ENCODE results near the gene ACTN1. TPM values are rescaled to one million over a fixed set of nuclear protein-coding genes. Genes with fewer than 3 reads are reported as not detected.

Gene ACTN1
- total RNA-seq, 2 experiments from 2014 or later = 70.6 to 72.2 TPM

- Mint-ChIP-seq H3K36me3 (peaks cover 4% of the 10 kb centered on the region), H3K4me1 (ENCODE audit: low read depth) (peaks cover 80% of the 10 kb centered on the region), H3K9me3 (no peaks in the 10 kb centered on the region), H3K4me3 (no peak overlapping the region), H3K27me3 (no peaks in the 10 kb centered on the region), H3K27ac (no peak overlapping the region)
- CTCF ChIA-PET = no interaction called here
- DNase-seq = no peak
- intact Hi-C loops (cut with micrococcal nuclease) = no loop called here
- POLR2A ChIA-PET = interaction anchor here (1.0 kb wide), 1 partner anchor 11 kb away, joined by 3 read pairs; no protein-coding TSS in a partner anchor
Observed at GRCh38 chr14:68966872-68967301, 12.2 kb downstream of the ACTN1 start.

DNA sequence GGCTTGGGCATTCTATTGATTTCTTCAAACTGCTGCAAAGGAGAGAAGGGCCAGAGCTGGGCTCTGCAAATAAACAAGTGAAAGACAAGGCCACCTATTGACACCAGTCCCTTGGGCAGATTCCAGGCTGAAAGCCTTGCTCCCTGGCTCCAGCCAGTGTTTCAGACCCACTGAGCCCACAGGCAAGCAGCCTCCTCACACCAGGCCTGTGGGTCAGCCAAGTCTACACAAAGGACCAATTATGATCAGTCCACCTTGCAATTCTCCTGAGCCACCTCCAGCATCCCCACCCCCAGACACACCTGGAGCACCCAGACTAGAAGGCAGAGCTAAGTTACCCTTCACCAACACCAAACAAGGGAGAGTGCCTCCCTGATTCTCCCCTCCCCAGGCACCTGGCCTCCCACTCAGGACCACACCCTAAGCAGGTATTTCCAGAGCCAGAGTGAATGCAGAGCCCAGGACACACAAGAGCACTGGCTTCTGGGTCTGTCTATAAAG is 13.8 kb downstream of the ACTN1 start:
- Mint-ChIP-seq H3K27ac (no peak overlapping the region), H3K4me3 (no peak overlapping the region), H3K9me3 (no peaks in the 10 kb centered on the region), H3K4me1 (ENCODE audit: low read depth) (peaks cover 68% of the 10 kb centered on the region), H3K27me3 (no peaks in the 10 kb centered on the region), H3K36me3 (peaks cover 2% of the 10 kb centered on the region)
- ChIA-PET POLR2A (no interaction called here), CTCF (no interaction called here)
- no peak for DNase-seq
- intact Hi-C loops (cut with micrococcal nuclease) = no loop called here

GRCh38 chr14:68964300-68965093 is 14.6 kb downstream of the ACTN1 start:
- no peaks in the 10 kb centered on the region for H3K9me3 Mint-ChIP-seq
- peaks cover 2% of the 10 kb centered on the region for H3K36me3 Mint-ChIP-seq
- ChIA-PET CTCF (no interaction called here), POLR2A (no interaction called here)
- no peak overlapping the region for H3K4me3 Mint-ChIP-seq
- DNase-seq = no peak
- H3K27ac Mint-ChIP-seq = no peak overlapping the region
- intact Hi-C loops (cut with micrococcal nuclease) = no loop called here
- H3K4me1 Mint-ChIP-seq (ENCODE audit: low read depth) = peaks cover 60% of the 10 kb centered on the region
- H3K27me3 Mint-ChIP-seq = no peaks in the 10 kb centered on the region

- peaks cover 2% of the 10 kb centered on the region for H3K36me3 Mint-ChIP-seq
- H3K4me3 Mint-ChIP-seq = no peak overlapping the region
- DNase-seq = no peak
- no peaks in the 10 kb centered on the region for H3K9me3 Mint-ChIP-seq
- H3K27ac Mint-ChIP-seq = no peak overlapping the region
- peaks cover 49% of the 10 kb centered on the region for H3K4me1 Mint-ChIP-seq (ENCODE audit: low read depth)
- no peaks in the 10 kb centered on the region for H3K27me3 Mint-ChIP-seq
- ChIA-PET CTCF (no interaction called here), POLR2A (no interaction called here)
- intact Hi-C loops (cut with micrococcal nuclease) = no loop called here
Observed at GRCh38 chr14:68962681-68963080, 16.4 kb downstream of the ACTN1 start.

DNA sequence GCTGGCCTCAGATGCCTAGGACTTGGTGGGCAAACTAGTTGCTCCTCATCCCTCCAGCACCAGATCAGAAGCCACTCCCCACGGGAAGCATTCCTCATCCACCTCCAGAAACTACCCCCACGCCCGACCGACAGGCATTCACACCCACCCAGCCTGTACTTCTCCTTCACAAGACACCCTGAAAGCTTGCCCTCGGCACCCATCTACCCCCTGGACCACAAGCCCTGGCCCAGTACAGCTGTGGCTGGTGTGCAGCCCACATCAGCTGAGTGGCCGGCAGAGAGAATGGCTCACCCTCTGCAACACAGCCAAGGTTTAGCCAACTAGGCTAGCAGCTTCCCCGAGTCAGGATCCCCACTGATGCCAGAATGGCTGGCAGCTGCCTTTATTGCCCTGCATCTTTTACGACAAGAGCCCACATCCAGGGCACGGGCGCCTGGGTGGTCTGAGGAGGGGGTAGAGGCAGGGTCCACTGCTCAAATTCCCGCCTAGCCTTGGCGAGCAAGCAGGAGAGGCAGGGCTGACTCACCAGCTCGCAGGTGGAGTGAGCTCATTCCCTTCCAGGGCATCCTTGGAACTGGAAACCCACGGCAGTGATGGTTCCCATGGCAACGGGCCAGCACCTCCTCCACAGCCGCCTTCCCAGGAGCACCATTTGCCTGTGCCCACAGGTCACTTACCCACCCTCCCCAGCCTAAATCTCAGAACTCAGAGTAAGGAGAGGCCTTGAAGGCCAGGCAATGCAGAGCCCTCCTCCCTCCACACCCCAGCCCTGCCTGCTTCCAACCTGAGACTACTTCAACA is 17.1 kb downstream of the ACTN1 start:
- DNase-seq = no peak
- Mint-ChIP-seq H3K36me3 (peaks cover 2% of the 10 kb centered on the region), H3K4me3 (no peak overlapping the region), H3K9me3 (no peaks in the 10 kb centered on the region), H3K27ac (no peak overlapping the region), H3K4me1 (ENCODE audit: low read depth) (peaks cover 42% of the 10 kb centered on the region), H3K27me3 (no peaks in the 10 kb centered on the region)
- intact Hi-C loops (cut with micrococcal nuclease) = no loop called here
- POLR2A ChIA-PET = no interaction called here
- CTCF ChIA-PET = no interaction called here

- intact Hi-C loops (cut with micrococcal nuclease) = no loop called here
- DNase-seq = no peak
- H3K9me3 Mint-ChIP-seq = no peaks in the 10 kb centered on the region
- H3K4me1 Mint-ChIP-seq (ENCODE audit: low read depth) = peaks cover 44% of the 10 kb centered on the region
- ChIA-PET CTCF (interaction anchor here (2.1 kb wide), 1 partner anchor 7 kb away, joined by 6 read pairs; no protein-coding TSS in a partner anchor), POLR2A (no interaction called here)
- H3K4me3 Mint-ChIP-seq = no peak overlapping the region
- no peaks in the 10 kb centered on the region for H3K27me3 Mint-ChIP-seq
- H3K36me3 Mint-ChIP-seq = peaks cover 2% of the 10 kb centered on the region
- H3K27ac Mint-ChIP-seq = no peak overlapping the region
Observed at GRCh38 chr14:68961361-68961760, 17.7 kb downstream of the ACTN1 start.

GRCh38 chr14:68960123-68960522 is 19.0 kb downstream of the ACTN1 start:
- CTCF ChIA-PET = interaction anchor here (2.1 kb wide), 1 partner anchor 8 kb away, joined by 6 read pairs; no protein-coding TSS in a partner anchor
- POLR2A ChIA-PET = no interaction called here
- intact Hi-C loops (cut with micrococcal nuclease) = no loop called here

GRCh38 chr14:68959035-68959434 is 20.1 kb downstream of the ACTN1 start:
- no peaks in the 10 kb centered on the region for H3K9me3 Mint-ChIP-seq
- intact Hi-C loops (cut with micrococcal nuclease) = no loop called here
- DNase-seq = no peak
- no peak overlapping the region for H3K4me3 Mint-ChIP-seq
- CTCF ChIA-PET = interaction anchor here (0.6 to 2.1 kb wide), 2 partner anchors 10 to 438 kb away, joined by 3 to 6 read pairs; no protein-coding TSS in a partner anchor
- peaks cover 40% of the 10 kb centered on the region for H3K4me1 Mint-ChIP-seq (ENCODE audit: low read depth)
- no peaks in the 10 kb centered on the region for H3K27me3 Mint-ChIP-seq
- no peak overlapping the region for H3K27ac Mint-ChIP-seq
- peaks cover 2% of the 10 kb centered on the region for H3K36me3 Mint-ChIP-seq
- POLR2A ChIA-PET = no interaction called here

More at GRCh38 chr14:68960123-68960522, 19.0 kb downstream of the ACTN1 start:
- no peaks in the 10 kb centered on the region for H3K27me3 Mint-ChIP-seq
- H3K4me3 Mint-ChIP-seq = no peak overlapping the region
- peaks cover 2% of the 10 kb centered on the region for H3K36me3 Mint-ChIP-seq
- H3K27ac Mint-ChIP-seq = no peak overlapping the region
- no peaks in the 10 kb centered on the region for H3K9me3 Mint-ChIP-seq
- DNase-seq = no peak
- peaks cover 44% of the 10 kb centered on the region for H3K4me1 Mint-ChIP-seq (ENCODE audit: low read depth)

DNA sequence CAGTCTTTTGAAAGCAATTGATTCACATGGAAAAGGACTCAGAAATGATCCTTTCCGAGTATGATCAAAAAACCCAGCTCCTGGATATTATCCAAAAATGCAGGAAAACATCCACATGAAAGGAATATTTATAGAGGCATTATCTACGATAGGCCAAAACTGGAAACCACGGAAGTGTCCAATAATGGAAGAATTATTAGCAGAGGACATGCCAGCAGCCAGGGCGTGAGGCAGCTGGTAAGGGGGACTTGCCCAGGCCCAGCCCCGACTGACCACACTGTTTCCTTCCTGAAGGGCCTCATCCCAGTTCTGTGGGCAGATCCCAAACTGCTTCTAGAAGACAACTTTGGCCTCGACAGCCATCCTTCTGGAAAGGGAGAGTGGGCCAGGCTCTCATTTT is 20.5 kb downstream of the ACTN1 start:
- Mint-ChIP-seq H3K27ac (no peak overlapping the region), H3K4me1 (ENCODE audit: low read depth) (peaks cover 39% of the 10 kb centered on the region), H3K9me3 (no peaks in the 10 kb centered on the region), H3K27me3 (no peaks in the 10 kb centered on the region), H3K4me3 (no peak overlapping the region), H3K36me3 (peaks cover 2% of the 10 kb centered on the region)
- ChIA-PET CTCF (interaction anchor here (0.6 kb wide), 1 partner anchor 438 kb away, joined by 3 read pairs; no protein-coding TSS in a partner anchor), POLR2A (interaction anchor here (1.3 kb wide), 1 partner anchor 12 kb away, joined by 3 read pairs; no protein-coding TSS in a partner anchor)
- DNase-seq = no peak
- intact Hi-C loops (cut with micrococcal nuclease) = no loop called here

DNA sequence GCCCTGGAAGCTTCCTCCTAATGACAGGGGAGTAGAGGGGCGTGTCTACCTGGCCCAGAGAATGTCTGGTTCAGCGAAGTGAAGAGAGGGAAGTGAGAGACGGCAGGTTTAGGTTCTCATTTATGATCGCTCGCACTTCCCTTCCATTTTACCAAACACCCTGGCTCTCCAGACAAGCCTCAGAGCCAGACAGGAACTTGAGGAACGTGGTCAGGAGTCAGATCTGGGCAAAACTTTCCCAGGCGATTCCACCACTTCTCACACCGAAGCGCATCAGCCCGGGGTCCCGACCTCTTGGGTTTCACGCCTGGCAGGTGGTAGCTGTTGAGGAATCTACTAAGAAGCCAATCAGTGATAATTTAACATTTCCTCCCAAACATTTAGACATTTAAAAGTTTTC is 21.3 kb downstream of the ACTN1 start:
- Mint-ChIP-seq H3K36me3 (no peaks in the 10 kb centered on the region), H3K4me3 (no peak overlapping the region), H3K27me3 (no peaks in the 10 kb centered on the region), H3K9me3 (no peaks in the 10 kb centered on the region), H3K27ac (no peak overlapping the region), H3K4me1 (ENCODE audit: low read depth) (peaks cover 36% of the 10 kb centered on the region)
- ChIA-PET CTCF (no interaction called here), POLR2A (interaction anchor here (1.3 kb wide), 1 partner anchor 13 kb away, joined by 3 read pairs; no protein-coding TSS in a partner anchor)
- DNase-seq = no peak
- intact Hi-C loops (cut with micrococcal nuclease) = no loop called here

- Mint-ChIP-seq H3K9me3 (no peaks in the 10 kb centered on the region), H3K4me3 (no peak overlapping the region), H3K27ac (no peak overlapping the region), H3K27me3 (no peaks in the 10 kb centered on the region), H3K36me3 (no peaks in the 10 kb centered on the region), H3K4me1 (ENCODE audit: low read depth) (peaks cover 38% of the 10 kb centered on the region)
- no peak for DNase-seq
- intact Hi-C loops (cut with micrococcal nuclease) = no loop called here
- ChIA-PET POLR2A (no interaction called here), CTCF (interaction anchor here (1.2 kb wide), 1 partner anchor 45 kb away, joined by 4 read pairs; no protein-coding TSS in a partner anchor)
Observed at GRCh38 chr14:68956724-68957123, 22.4 kb downstream of the ACTN1 start.

DNA sequence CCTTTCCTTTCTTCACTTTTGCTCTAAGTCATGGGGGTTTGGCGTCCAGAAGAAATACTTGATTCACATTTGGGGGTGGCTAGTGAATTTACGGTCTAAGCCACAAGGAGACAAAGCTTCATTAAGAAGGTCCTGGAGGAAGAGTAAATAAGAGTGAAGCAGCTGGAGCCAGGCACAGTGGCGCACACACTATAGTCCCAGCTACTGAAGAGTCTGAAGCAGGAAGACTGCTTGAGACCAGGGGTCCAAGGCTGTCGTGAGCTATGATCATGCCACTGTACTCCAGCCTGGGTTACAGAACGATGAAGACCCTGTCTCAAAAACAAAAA is 23.3 kb downstream of the ACTN1 start:
- DNase-seq = no peak
- POLR2A ChIA-PET = no interaction called here
- H3K4me3 Mint-ChIP-seq = no peak overlapping the region
- peaks cover 45% of the 10 kb centered on the region for H3K4me1 Mint-ChIP-seq (ENCODE audit: low read depth)
- no peaks in the 10 kb centered on the region for H3K9me3 Mint-ChIP-seq
- intact Hi-C loops (cut with micrococcal nuclease) = no loop called here
- no peaks in the 10 kb centered on the region for H3K36me3 Mint-ChIP-seq
- CTCF ChIA-PET = interaction anchor here (1.2 to 2.3 kb wide), 2 partner anchors 45 to 46 kb away, joined by 4 read pairs; no protein-coding TSS in a partner anchor
- no peaks in the 10 kb centered on the region for H3K27me3 Mint-ChIP-seq
- H3K27ac Mint-ChIP-seq = no peak overlapping the region
